NCI-H226 (cell line): Measurements from ENCODE around the gene SNAPIN.

Source experiments
- DNase-seq: peaks from one replicate; pipeline ENCODE4 v3.0.0-alpha.2; 2015

SNAPIN gene

GRCh38 chr1:153679337-153680119 lies 21.0 kb downstream of the SNAPIN start:
- no peak for DNase-seq

DNA sequence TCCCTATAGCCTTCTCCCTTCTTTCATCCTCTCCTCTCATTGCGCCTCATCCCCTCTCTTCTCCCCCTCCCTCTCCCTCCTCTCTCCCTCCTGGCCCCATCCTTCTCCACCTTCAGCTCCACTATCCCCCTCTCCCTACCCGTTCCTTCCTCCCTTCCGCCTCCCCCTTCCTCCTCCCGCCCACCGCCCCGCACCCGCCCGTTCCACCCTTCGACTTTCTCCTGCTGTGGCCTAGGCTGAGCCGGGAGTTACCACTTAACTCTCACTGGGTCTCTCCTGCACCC lies 21.6 kb downstream of the SNAPIN start:
- DNase-seq, result no peak

- no peak for DNase-seq
Observed at GRCh38 chr1:153682730-153683129, 24.2 kb downstream of the SNAPIN start.

DNA sequence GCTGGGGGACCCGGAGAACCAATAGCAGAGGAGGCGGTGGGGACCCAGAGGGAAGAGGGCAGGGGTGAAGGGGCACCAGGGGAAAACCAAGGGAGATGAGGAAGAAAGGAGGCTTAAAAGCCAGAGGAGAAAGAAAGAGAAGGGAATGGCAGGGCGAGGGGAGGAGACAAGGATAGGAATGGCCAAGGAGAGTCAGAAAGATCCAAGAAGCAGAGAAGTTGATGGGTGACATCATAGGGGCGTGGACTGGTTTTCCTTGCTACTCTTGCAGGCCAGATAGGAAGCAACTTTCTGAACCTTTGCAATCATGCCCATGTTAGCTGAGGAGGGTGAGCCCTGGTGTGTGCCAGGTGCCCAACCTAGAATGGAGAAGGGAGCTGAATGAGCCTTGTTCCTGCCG lies 25.4 kb downstream of the SNAPIN start:
- peak; percentile 77 for DNase-seq

DNA sequence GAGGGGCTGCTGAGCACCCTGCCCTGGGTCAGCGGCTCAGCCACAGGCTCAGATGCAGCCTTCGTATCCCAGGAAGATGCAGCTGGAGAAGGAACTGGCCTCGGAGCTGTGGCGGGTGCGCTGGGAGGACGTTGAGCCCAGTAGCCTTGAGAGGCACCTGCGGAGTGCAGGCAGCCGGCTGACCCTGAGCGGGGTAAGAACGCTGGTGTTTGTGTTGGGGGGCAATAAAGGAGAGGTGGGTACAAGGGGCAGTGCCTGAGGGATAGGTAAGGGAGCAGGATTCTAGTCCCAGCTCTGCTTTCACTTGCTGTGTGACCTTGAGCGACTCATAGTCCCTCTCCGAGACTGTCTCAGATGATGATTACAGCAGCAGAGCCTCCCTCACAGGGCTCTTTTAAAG lies 26.4 kb downstream of the SNAPIN start:
- no peak for DNase-seq

DNA sequence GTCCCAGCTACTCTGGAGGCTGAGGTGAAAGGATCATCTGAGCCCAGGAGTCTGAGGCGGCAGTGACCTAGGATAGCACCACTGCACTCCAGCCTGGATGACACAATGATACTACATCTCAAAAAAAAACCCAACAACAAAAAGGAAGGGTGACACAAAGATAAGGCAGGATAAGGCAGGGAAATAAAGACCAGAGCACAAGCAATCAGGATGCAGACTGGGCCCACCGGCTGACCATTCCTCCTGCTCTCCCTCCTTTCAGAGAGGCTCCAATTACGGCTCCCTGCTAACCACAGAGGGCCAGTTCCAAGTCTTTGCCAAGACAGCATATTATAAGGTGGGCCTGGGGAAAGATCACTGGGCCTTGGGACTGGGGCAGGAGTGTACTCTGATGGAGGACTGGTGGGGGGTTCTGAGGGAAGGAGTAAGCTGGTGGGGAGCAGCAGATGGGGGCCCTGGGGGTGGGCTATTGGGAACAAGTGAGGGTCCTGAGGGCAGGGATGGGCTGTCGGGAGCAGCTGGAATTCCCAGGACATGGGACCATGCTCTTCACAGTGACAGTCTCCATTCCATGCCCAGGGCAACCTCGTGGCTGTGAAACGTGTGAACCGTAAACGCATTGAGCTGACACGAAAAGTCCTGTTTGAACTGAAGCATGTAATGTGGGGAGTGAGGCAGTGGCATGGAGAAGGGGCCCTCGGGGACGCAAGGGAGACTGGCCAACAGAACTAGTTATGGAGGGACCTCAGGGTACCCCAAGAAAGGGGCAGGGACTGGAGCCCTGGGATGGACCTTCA lies 27.2 kb downstream of the SNAPIN start:
- DNase-seq, result no peak

DNA sequence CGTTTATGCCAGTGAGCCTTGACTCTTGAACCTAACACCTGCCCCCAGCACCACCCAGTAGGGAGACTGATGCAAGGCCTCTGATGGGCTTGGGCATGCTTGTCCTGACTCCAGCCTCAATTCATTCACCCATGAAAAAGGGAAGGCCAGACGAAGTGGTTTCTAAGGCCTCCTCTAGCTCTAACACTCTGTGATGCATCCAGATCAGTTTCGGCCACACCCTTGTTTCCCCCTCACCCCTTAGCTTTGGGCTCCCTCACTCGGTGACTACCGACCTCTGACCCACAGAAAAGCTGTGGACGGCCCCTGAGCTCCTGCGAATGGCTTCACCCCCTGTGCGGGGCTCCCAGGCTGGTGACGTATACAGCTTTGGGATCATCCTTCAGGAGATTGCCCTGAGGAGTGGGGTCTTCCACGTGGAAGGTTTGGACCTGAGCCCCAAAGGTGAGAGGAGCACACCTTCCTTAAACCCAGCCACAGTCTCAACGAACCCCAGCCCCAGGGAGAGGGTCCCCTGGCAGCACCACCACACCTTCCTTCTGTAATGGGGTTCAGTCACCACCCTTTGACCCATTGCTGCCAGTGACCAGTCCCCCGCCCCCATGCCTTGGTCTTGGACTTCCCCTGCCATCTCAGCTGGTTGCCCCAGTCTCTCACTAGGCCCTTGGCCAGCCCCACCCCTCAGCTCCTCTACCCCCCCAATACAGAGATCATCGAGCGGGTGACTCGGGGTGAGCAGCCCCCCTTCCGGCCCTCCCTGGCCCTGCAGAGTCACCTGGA lies 29.0 kb downstream of the SNAPIN start:
- no peak for DNase-seq

DNA sequence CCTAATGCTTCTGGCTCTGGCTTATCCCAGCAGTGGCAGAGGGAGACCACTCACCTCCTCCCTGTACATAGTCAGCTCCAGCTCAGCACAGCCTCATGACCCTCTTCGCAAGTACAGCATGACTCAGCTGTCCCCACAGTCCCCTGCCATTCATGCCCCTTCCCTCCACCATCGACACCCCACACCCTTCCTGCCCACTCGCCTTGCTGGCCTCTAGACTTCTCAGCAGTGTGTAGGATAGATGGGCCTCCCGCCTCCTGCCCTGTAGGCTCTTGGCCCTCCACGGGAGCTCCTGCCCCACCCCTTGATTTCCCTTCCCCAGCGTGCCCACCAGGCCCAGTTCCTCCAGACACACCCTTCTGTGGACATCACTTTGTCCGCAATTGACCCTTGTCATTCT lies 29.8 kb downstream of the SNAPIN start:
- DNase-seq, result no peak

GRCh38 chr1:153688736-153689328 lies 30.3 kb downstream of the SNAPIN start:
- no peak for DNase-seq

- no peak for DNase-seq
Observed at GRCh38 chr1:153693466-153693865, 35.0 kb downstream of the SNAPIN start.

DNA sequence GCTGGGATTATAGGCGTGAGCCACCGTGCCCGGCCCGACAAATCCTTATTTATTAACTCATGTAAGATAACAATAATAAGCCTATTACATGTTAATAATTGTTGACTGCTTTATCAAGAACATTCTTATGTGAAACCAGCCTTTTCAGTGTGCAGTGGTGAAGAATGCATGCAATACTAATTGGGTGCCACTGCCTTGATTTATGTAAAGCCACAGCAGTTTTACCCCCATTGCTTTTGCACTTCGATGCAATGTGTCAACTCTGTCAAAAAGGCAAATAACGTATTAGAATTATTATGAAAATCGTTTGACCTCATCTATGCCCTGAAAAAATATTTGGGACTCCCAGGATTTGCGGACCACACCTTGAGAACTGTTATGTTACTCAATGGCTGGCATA lies 38.2 kb downstream of the SNAPIN start:
- no peak for DNase-seq

GRCh38 chr1:153697191-153698019 lies 38.9 kb downstream of the SNAPIN start:
- peak; percentile 98 for DNase-seq

- DNase-seq, result peak; percentile 91
Observed at GRCh38 chr1:153698020-153698922, 39.8 kb downstream of the SNAPIN start.

DNA sequence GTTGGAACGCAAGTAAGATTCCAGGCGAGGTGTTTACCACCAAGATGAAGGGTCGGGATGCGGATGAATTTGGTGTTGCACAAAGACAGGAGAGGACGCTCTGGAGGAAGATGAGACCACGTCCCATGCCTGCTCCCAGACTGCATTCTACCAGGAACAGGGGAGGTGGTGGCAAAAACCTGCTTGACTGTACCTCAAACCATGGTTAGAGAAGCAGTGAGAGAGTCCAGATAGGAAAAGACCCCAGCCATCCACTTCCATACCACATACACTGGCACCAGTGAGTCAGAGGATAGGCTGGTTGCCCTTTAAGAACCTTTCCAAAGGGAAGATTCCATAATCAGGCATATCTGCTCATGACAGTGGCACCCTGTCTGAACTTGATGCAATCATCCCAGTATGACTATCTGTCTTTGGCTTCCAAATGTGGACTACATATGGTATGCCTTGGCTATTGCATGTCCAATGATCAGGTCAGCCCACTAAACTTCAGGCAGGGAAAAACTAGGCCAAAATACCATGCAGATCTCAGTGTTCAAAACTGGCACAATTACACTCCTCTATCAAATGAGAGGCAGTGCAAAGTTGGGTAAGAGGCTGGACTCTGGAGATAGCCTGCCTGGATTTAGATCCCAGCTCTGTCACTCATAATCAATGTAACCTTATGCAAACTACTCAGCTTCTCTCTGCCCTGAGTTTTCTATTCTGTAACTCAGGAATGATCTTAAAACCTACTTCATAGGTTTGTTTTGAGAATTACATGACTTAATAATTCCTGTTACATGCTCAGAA lies 40.6 kb downstream of the SNAPIN start:
- peak; percentile 71 for DNase-seq

GRCh38 chr1:153699768-153700167 lies 41.3 kb downstream of the SNAPIN start:
- DNase-seq, result no peak

GRCh38 chr1:153705484-153705883 lies 47.0 kb downstream of the SNAPIN start:
- no peak for DNase-seq

DNA sequence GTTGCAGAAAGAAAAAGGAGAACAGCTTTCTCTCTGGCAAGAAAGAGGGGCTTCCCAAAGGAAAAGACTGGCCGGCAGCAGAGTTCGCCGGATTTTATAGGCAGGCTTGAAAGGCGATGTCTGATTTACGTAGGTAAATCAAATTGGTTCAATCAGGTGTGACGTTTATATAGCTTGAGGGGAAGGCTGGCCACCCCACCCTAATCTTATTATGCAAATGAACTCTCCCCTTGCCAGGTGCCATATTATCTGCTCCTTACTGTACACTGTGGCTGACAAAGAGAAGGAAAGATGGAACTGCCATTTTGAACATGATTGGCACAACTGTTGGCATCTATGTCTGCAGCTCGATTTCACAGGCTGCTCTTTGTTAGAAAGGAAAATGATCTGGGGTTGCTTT lies 52.5 kb downstream of the SNAPIN start:
- DNase-seq, result no peak
